HG03280 (cell line): ENCODE data around the gene TAPT1.
A peak's percentile ranks its signal among the peaks of the same experiment; 100 is the strongest.
"Not testable (repeated sequence)": the region's sequence is repeated elsewhere in the genome, so short reads cannot be mapped to it uniquely, and the experiment has no call there.

ENCODE experiments used
- ATAC-seq: cut with Tn5 transposase; IDR thresholded peaks from one replicate; pipeline ENCODE4 v1.9.1; 2021; ENCODE audit warnings: mild to moderate bottlenecking, moderate library complexity; ENCODE audit not compliant: unreplicated experiment

Gene TAPT1

GRCh38 chr4:16225863-16226815 lies at the start of gene TAPT1:
TSS of gene TAPT1 (minus strand) at chr4:16226471. CDS start at chr4:16226457, 14 bp downstream.
- ATAC-seq, result peak; percentile 71

- no peak for ATAC-seq
Observed at GRCh38 chr4:16271411-16271810, 45.1 kb upstream of the TAPT1 start.

GRCh38 chr4:16270454-16271328 lies 44.4 kb upstream of the TAPT1 start:
- no peak for ATAC-seq

GRCh38 chr4:16269742-16270453 lies 43.6 kb upstream of the TAPT1 start:
- ATAC-seq, result not testable (repeated sequence)

GRCh38 chr4:16269240-16269639 lies 43.0 kb upstream of the TAPT1 start:
- no peak for ATAC-seq

GRCh38 chr4:16268290-16268689 lies 42.0 kb upstream of the TAPT1 start:
- no peak for ATAC-seq

GRCh38 chr4:16267639-16268038 lies 41.4 kb upstream of the TAPT1 start:
- no peak for ATAC-seq

GRCh38 chr4:16265820-16266219 lies 39.5 kb upstream of the TAPT1 start:
- ATAC-seq, result no peak

- no peak for ATAC-seq
Observed at GRCh38 chr4:16264798-16265197, 38.5 kb upstream of the TAPT1 start.

- no peak for ATAC-seq
Observed at GRCh38 chr4:16263056-16263455, 36.8 kb upstream of the TAPT1 start.

GRCh38 chr4:16262188-16262587 lies 35.9 kb upstream of the TAPT1 start:
- ATAC-seq, result no peak

GRCh38 chr4:16261313-16261878 lies 35.1 kb upstream of the TAPT1 start:
- ATAC-seq, result no peak

GRCh38 chr4:16259889-16260246 lies 33.6 kb upstream of the TAPT1 start:
- no peak for ATAC-seq

- no peak for ATAC-seq
Observed at GRCh38 chr4:16259241-16259888, 33.1 kb upstream of the TAPT1 start.

GRCh38 chr4:16257611-16258010 lies 31.3 kb upstream of the TAPT1 start:
- ATAC-seq, result no peak

GRCh38 chr4:16256343-16256742 lies 30.1 kb upstream of the TAPT1 start:
- no peak for ATAC-seq

- no peak for ATAC-seq
Observed at GRCh38 chr4:16255730-16256129, 29.5 kb upstream of the TAPT1 start.

GRCh38 chr4:16253127-16253960 lies 27.1 kb upstream of the TAPT1 start:
- ATAC-seq, result no peak

- ATAC-seq, result no peak
Observed at GRCh38 chr4:16250661-16251365, 24.5 kb upstream of the TAPT1 start.
